BLaER1 treated with 17β-estradiol and CSF1 and Interleukin-3, amounts not matched to agents 10 nM and 100 nM (cell line): ENCODE results near the gene OSBPL10.
A peak's percentile ranks its signal among the peaks of the same experiment; 100 is the strongest.

Experiments
- H3K27ac ChIP-seq, 11 experiments: shearing (Covaris generic); formaldehyde crosslinking; 2 replicates each; pipeline ENCODE4 v1.8.1; 2022
- H3K27me3 ChIP-seq, 11 experiments: shearing (Covaris generic); formaldehyde crosslinking; 2 replicates each; pipeline ENCODE4 v1.8.1; 2022
- H3K36me3 ChIP-seq, 11 experiments: shearing (Covaris generic); formaldehyde crosslinking; 2 replicates each; pipeline ENCODE4 v1.8.1; 2022
- H3K4me1 ChIP-seq, 10 experiments: shearing (Covaris generic); formaldehyde crosslinking; 2 replicates each; pipeline ENCODE4 v1.8.1; 2022
- H3K4me2 ChIP-seq, 11 experiments: shearing (Covaris generic); formaldehyde crosslinking; 2 replicates each; pipeline ENCODE4 v1.8.1; 2022
- H3K4me3 ChIP-seq, 10 experiments: shearing (Covaris generic); formaldehyde crosslinking; 2 replicates each; pipeline ENCODE4 v1.8.1; 2022
- H3K9ac ChIP-seq, 11 experiments: shearing (Covaris generic); formaldehyde crosslinking; 2 replicates each; pipeline ENCODE4 v1.8.1; 2022
- H3K9me3 ChIP-seq, 11 experiments: shearing (Covaris generic); formaldehyde crosslinking; replicated peaks in 1 of 11; 2 replicates each; pipeline ENCODE4 v1.8.1; 2022
- H4K20me1 ChIP-seq, 11 experiments: shearing (Covaris generic); formaldehyde crosslinking; 2 replicates each; pipeline ENCODE4 v1.8.1; 2022
- Cebpa-rat ChIP-seq, 11 experiments: shearing (Covaris generic); IDR thresholded peaks; 2 replicates each; pipeline ENCODE4 v1.8.1; 2022

The OSBPL10 gene

GRCh38 chr3:31966978-31967591 is 14.0 kb downstream of the OSBPL10 start:
- Histone ChIP-seq H3K4me2 (no peak overlapping the region), H3K9me3 (peaks cover 0 to 3% (median 0%) of the 10 kb centered on the region in 11 experiments; a peak in 3 of 22 replicates), H3K27ac (no peak overlapping the region), H3K27me3 (no peaks in the 10 kb centered on the region), H4K20me1 (no peaks in the 10 kb centered on the region), H3K36me3 (no peaks in the 10 kb centered on the region), H3K4me3 (no peak overlapping the region), H3K9ac (no peak overlapping the region), H3K4me1 (peaks cover 8 to 21% (median 13%) of the 10 kb centered on the region in 10 experiments; a peak in 19 of 20 replicates)
- no peak for TF ChIP-seq Cebpa-rat (IDR thresholded peaks at IDR 0.05)

- Histone ChIP-seq H3K9ac (no peak overlapping the region), H3K4me3 (no peak overlapping the region), H3K9me3 (peaks cover 0 to 3% (median 0%) of the 10 kb centered on the region in 11 experiments; a peak in 2 of 22 replicates), H3K27ac (peak overlapping the region in 8 of 11 experiments; percentile 19 to 69 (median 50); a peak in 12 of 22 replicates), H3K4me1 (peaks cover 11 to 38% (median 29%) of the 10 kb centered on the region in 10 experiments), H4K20me1 (no peaks in the 10 kb centered on the region), H3K4me2 (peak overlapping the region; percentile 28 to 70 (median 38); a peak in 21 of 22 replicates), H3K27me3 (no peaks in the 10 kb centered on the region), H3K36me3 (no peaks in the 10 kb centered on the region)
- TF ChIP-seq Cebpa-rat (IDR thresholded peaks at IDR 0.05), result peak in 1 of 11 experiments; percentile 45; a peak in 1 of 22 replicates
Measured at GRCh38 chr3:31962801-31963205, 18.3 kb downstream of the OSBPL10 start.

GRCh38 chr3:31960793-31961431 is 20.1 kb downstream of the OSBPL10 start:
- Histone ChIP-seq H3K9ac (no peak overlapping the region), H3K4me1 (peaks cover 11 to 38% (median 29%) of the 10 kb centered on the region in 10 experiments), H3K9me3 (peaks cover 7 to 12% (median 9%) of the 10 kb centered on the region in 11 experiments), H3K36me3 (no peaks in the 10 kb centered on the region), H3K27ac (peak overlapping the region in 1 of 11 experiments; percentile 20; a peak in 1 of 22 replicates), H4K20me1 (no peaks in the 10 kb centered on the region), H3K4me2 (peak overlapping the region in 9 of 11 experiments; percentile 6 to 71 (median 56); a peak in 17 of 22 replicates), H3K27me3 (no peaks in the 10 kb centered on the region), H3K4me3 (no peak overlapping the region)
- no peak for TF ChIP-seq Cebpa-rat (IDR thresholded peaks at IDR 0.05)

- Histone ChIP-seq H3K4me2 (peak overlapping the region in 9 of 11 experiments; percentile 6 to 71 (median 56); a peak in 17 of 22 replicates), H3K9ac (no peak overlapping the region), H4K20me1 (no peaks in the 10 kb centered on the region), H3K4me3 (no peak overlapping the region), H3K36me3 (peaks cover 0 to 7% (median 0%) of the 10 kb centered on the region in 11 experiments; a peak in 1 of 22 replicates), H3K9me3 (peaks cover 14 to 20% (median 17%) of the 10 kb centered on the region in 11 experiments), H3K4me1 (peaks cover 11 to 38% (median 29%) of the 10 kb centered on the region in 10 experiments), H3K27ac (no peak overlapping the region), H3K27me3 (no peaks in the 10 kb centered on the region)
- no peak for TF ChIP-seq Cebpa-rat (IDR thresholded peaks at IDR 0.05)
Measured at GRCh38 chr3:31959951-31960792, 20.9 kb downstream of the OSBPL10 start.

GRCh38 chr3:31959251-31959650 is 21.8 kb downstream of the OSBPL10 start:
- Histone ChIP-seq H3K4me3 (no peak overlapping the region), H3K9me3 (peaks cover 17 to 27% (median 20%) of the 10 kb centered on the region in 11 experiments), H3K4me2 (no peak overlapping the region), H4K20me1 (no peaks in the 10 kb centered on the region), H3K27me3 (no peaks in the 10 kb centered on the region), H3K36me3 (peaks cover 0 to 7% (median 0%) of the 10 kb centered on the region in 11 experiments; a peak in 1 of 22 replicates), H3K4me1 (peaks cover 11 to 38% (median 29%) of the 10 kb centered on the region in 10 experiments), H3K9ac (no peak overlapping the region), H3K27ac (no peak overlapping the region)
- no peak for TF ChIP-seq Cebpa-rat (IDR thresholded peaks at IDR 0.05)

GRCh38 chr3:31958701-31959152 is 22.3 kb downstream of the OSBPL10 start:
- Histone ChIP-seq H3K36me3 (peaks cover 0 to 7% (median 0%) of the 10 kb centered on the region in 11 experiments; a peak in 1 of 22 replicates), H3K4me2 (no peak overlapping the region), H3K4me1 (peaks cover 11 to 38% (median 29%) of the 10 kb centered on the region in 10 experiments), H3K9ac (no peak overlapping the region), H3K27me3 (no peaks in the 10 kb centered on the region), H3K4me3 (no peak overlapping the region), H3K9me3 (peaks cover 17 to 30% (median 20%) of the 10 kb centered on the region in 11 experiments), H3K27ac (no peak overlapping the region), H4K20me1 (no peaks in the 10 kb centered on the region)
- TF ChIP-seq Cebpa-rat (IDR thresholded peaks at IDR 0.05), result no peak

GRCh38 chr3:31957106-31957505 is 24.0 kb downstream of the OSBPL10 start:
- H4K20me1 ChIP-seq, result no peaks in the 10 kb centered on the region
- H3K4me3 ChIP-seq, result no peak overlapping the region
- H3K4me1 ChIP-seq, result peaks cover 0 to 29% (median 25%) of the 10 kb centered on the region in 10 experiments; a peak in 17 of 20 replicates
- no peaks in the 10 kb centered on the region for H3K27me3 ChIP-seq
- peaks cover 0 to 7% (median 0%) of the 10 kb centered on the region in 11 experiments; a peak in 1 of 22 replicates for H3K36me3 ChIP-seq
- no peak overlapping the region for H3K9ac ChIP-seq
- H3K4me2 ChIP-seq, result no peak overlapping the region
- TF ChIP-seq Cebpa-rat (IDR thresholded peaks at IDR 0.05), result no peak
- H3K27ac ChIP-seq, result no peak overlapping the region
- peaks cover 17 to 30% (median 20%) of the 10 kb centered on the region in 11 experiments for H3K9me3 ChIP-seq

- TF ChIP-seq Cebpa-rat (IDR thresholded peaks at IDR 0.05), result no peak
- Histone ChIP-seq H3K4me1 (peaks cover 0 to 16% (median 12%) of the 10 kb centered on the region in 10 experiments; a peak in 17 of 20 replicates), H3K4me3 (no peak overlapping the region), H3K36me3 (peaks cover 0 to 7% (median 0%) of the 10 kb centered on the region in 11 experiments; a peak in 1 of 22 replicates), H3K4me2 (no peak overlapping the region), H4K20me1 (no peaks in the 10 kb centered on the region), H3K9ac (no peak overlapping the region), H3K27me3 (no peaks in the 10 kb centered on the region), H3K9me3 (peaks cover 17 to 30% (median 20%) of the 10 kb centered on the region in 11 experiments), H3K27ac (no peak overlapping the region)
Measured at GRCh38 chr3:31955581-31955980, 25.5 kb downstream of the OSBPL10 start.
